ENCODE measurements around the gene HID1.

DNA sequence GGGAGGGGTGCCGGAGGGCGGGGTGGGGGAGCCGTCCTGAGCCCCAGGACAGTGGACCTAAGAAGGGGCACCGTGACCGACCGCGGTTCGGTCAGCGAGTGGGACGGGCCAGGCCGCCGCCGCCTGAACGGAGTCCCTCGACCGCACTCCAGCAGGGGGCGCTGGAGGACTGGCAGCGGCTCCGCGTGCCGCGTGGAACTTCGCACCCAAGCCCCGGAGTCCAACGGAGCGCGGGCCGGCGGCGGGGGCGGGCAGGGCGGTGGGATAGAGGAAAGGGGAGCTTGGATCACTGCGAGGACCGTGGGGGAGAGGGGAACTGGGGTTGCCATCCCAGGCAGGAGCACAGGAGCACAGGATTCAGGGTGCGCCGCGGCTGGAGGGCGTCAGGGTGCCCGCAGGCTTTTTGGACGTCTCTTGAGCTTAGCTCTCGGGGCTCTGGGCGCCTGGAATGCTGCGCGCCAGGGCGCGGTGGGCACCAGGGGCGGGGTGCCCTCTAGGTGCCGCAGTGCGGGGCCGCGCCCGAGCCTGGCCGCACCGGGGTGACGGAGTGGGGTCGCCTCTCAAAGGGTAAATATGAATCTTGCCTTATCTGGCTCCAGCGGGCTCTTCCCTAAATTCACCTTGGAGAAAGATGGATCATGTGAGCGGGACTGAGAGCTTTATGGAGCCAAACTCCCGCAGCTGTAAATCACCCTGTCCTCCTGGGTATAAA, 48.9 kb downstream of the HID1 start:
- TF ChIP-seq EZH2 (IDR thresholded peaks at IDR 0.05; ENCODE audit: insufficient read depth, poor library complexity, severe bottlenecking) (no peak), EZH2phosphoT487 (IDR thresholded peaks at IDR 0.05; ENCODE audit: insufficient read depth, low read depth) (peak; percentile 38; the same call in 1 of the 2 replicates)
